HFF-Myc (cell line): ENCODE data around the gene CNKSR3.

Source experiments
- DNase-seq: peaks from one replicate; pipeline ENCODE4 v3.0.0-alpha.2; 2011; ENCODE audit warnings: low read depth; ENCODE audit errors: extremely low read depth
- H3K4me3 ChIP-seq: replicated peaks from 2 replicates; pipeline ENCODE4 v1.5.1; 2011; ENCODE audit warnings: low read depth, mild to moderate bottlenecking, control low read depth, low read length
- CTCF ChIP-seq: IDR thresholded peaks from 2 replicates; pipeline ENCODE4 v1.5.1; 2012; ENCODE audit warnings: mild to moderate bottlenecking, low read depth, low read length, control low read depth; ENCODE audit errors: missing control alignments

Gene CNKSR3

GRCh38 chr6:154428897-154429296, 81.6 kb downstream of the CNKSR3 start:
- TF ChIP-seq CTCF, result no peak
- no peak for DNase-seq
- H3K4me3 ChIP-seq, result no peak overlapping the region

- no peak for DNase-seq
- TF ChIP-seq CTCF, result no peak
- no peak overlapping the region for H3K4me3 ChIP-seq
Measured at GRCh38 chr6:154427446-154427845, 83.0 kb downstream of the CNKSR3 start.

GRCh38 chr6:154426997-154427396, 83.5 kb downstream of the CNKSR3 start:
- DNase-seq, result no peak
- TF ChIP-seq CTCF, result no peak
- no peak overlapping the region for H3K4me3 ChIP-seq

GRCh38 chr6:154425034-154425433, 85.5 kb downstream of the CNKSR3 start:
- no peak for TF ChIP-seq CTCF
- DNase-seq, result no peak

GRCh38 chr6:154414021-154414813, 96.3 kb downstream of the CNKSR3 start:
- H3K4me3 ChIP-seq, result no peak overlapping the region
- no peak for DNase-seq
- TF ChIP-seq CTCF, result no peak

More at GRCh38 chr6:154425034-154425433, 85.5 kb downstream of the CNKSR3 start:
- H3K4me3 ChIP-seq, result no peak overlapping the region

GRCh38 chr6:154412106-154412820, 98.2 kb downstream of the CNKSR3 start:
- no peak for DNase-seq
- TF ChIP-seq CTCF, result no peak
- no peak overlapping the region for H3K4me3 ChIP-seq
